ENCODE data around the gene OR10H5. TPM values are rescaled to one million over a fixed set of nuclear protein-coding genes. Genes with fewer than 3 reads are reported as not detected.

OR10H5 gene
- total RNA-seq, 1 experiment from 2014 or later = not detected

DNA sequence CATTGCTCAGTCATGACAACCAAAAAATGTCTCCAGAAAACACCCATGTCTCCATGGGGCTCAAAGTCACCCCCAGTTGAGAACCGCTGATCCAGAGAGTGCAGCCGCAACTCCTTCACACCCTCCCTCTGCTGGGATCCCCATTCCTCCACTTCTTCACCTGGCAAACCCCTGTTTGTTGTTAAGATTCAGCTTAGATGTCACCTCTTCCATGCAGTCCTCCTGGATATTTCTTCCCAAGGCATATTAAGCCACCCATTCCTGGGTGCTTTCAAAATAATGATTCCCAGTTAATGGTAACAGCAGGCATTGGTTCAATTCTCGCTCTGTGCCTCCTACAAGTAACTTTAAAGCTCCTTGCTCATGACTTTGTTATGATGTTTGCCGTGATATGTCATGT lies 24.0 kb downstream of the OR10H5 start:
- DNase-seq (ENCODE audit: low read depth, low spot score) (no peak), ATAC-seq (no peak)
- Histone ChIP-seq H3K27ac (ENCODE audit: low read length) (no peak overlapping the region), H3K27me3 (ENCODE audit: control insufficient read depth, insufficient read depth, low read length) (no peaks in the 10 kb centered on the region; the same call in 1 of the 2 replicates), H3K4me1 (ENCODE audit: control insufficient read depth, insufficient read depth, low read length) (no peaks in the 10 kb centered on the region), H3K4me3 (ENCODE audit: low read depth in 2 of 2, low read length in 2 of 2) (no peak overlapping the region), H3K36me3 (ENCODE audit: control insufficient read depth, insufficient read depth, low read length) (no peaks in the 10 kb centered on the region), H3K9me3 (ENCODE audit: control insufficient read depth, insufficient read depth, low read depth, low read length) (no peaks in the 10 kb centered on the region)
- TF ChIP-seq REST (IDR thresholded peaks at IDR 0.05; ENCODE audit: insufficient read depth in 1 of 2, low read depth in 2 of 2, low read length in 1 of 2) (no peak), SIN3A (IDR thresholded peaks at IDR 0.05; ENCODE audit: borderline replicate concordance, insufficient read depth, low read depth, low read length) (no peak), POLR2AphosphoS5 (IDR thresholded peaks at IDR 0.05; ENCODE audit: low read depth, low read length) (no peak), TCF7L2 (IDR thresholded peaks at IDR 0.05; ENCODE audit: low read depth, low read length) (no peak)
- TF ChIP-seq, protein P1, sequence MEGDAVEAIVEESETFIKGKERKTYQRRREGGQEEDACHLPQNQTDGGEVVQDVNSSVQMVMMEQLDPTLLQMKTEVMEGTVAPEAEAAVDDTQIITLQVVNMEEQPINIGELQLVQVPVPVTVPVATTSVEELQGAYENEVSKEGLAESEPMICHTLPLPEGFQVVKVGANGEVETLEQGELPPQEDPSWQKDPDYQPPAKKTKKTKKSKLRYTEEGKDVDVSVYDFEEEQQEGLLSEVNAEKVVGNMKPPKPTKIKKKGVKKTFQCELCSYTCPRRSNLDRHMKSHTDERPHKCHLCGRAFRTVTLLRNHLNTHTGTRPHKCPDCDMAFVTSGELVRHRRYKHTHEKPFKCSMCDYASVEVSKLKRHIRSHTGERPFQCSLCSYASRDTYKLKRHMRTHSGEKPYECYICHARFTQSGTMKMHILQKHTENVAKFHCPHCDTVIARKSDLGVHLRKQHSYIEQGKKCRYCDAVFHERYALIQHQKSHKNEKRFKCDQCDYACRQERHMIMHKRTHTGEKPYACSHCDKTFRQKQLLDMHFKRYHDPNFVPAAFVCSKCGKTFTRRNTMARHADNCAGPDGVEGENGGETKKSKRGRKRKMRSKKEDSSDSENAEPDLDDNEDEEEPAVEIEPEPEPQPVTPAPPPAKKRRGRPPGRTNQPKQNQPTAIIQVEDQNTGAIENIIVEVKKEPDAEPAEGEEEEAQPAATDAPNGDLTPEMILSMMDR (IDR thresholded peaks at IDR 0.05) = no peak
- ChIA-PET POLR2A (no interaction called here), CTCF (no interaction called here)
- in situ Hi-C loops (cut with HindIII; ENCODE audit: low pct_unique_long_range_greater_than_20kb, low sequenced_read_pairs) (no loop called here), intact Hi-C loops (cut with micrococcal nuclease; ENCODE audit: unreplicated experiment) (no loop called here)
- BruUV-seq (replicated peaks) = no TSS peak

GRCh38 chr19:15812060-15812722 lies 24.7 kb downstream of the OR10H5 start:
- intact Hi-C loops (cut with micrococcal nuclease; ENCODE audit: unreplicated experiment) = no loop called here

More at GRCh38 chr19:15812060-15812722, 24.7 kb downstream of the OR10H5 start:
- no TSS peak for BruUV-seq (replicated peaks)
- H3K4me1 ChIP-seq (ENCODE audit: control insufficient read depth, insufficient read depth, low read length) = no peaks in the 10 kb centered on the region
- POLR2A ChIA-PET = no interaction called here
- no peak overlapping the region for H3K27ac ChIP-seq (ENCODE audit: low read length)
- ATAC-seq (no peak), DNase-seq (ENCODE audit: low read depth, low spot score) (no peak)
- no peaks in the 10 kb centered on the region for H3K9me3 ChIP-seq (ENCODE audit: control insufficient read depth, insufficient read depth, low read depth, low read length)
- no peaks in the 10 kb centered on the region for H3K36me3 ChIP-seq (ENCODE audit: control insufficient read depth, insufficient read depth, low read length)
- in situ Hi-C loops (cut with HindIII; ENCODE audit: low pct_unique_long_range_greater_than_20kb, low sequenced_read_pairs) = no loop called here
- TF ChIP-seq REST (IDR thresholded peaks at IDR 0.05; ENCODE audit: insufficient read depth in 1 of 2, low read depth in 2 of 2, low read length in 1 of 2) (no peak), POLR2AphosphoS5 (IDR thresholded peaks at IDR 0.05; ENCODE audit: low read depth, low read length) (no peak), SIN3A (IDR thresholded peaks at IDR 0.05; ENCODE audit: borderline replicate concordance, insufficient read depth, low read depth, low read length) (no peak), TCF7L2 (IDR thresholded peaks at IDR 0.05; ENCODE audit: low read depth, low read length) (no peak)
- TF ChIP-seq, protein P1 (IDR thresholded peaks at IDR 0.05) = no peak
- CTCF ChIA-PET = no interaction called here
- H3K27me3 ChIP-seq (ENCODE audit: control insufficient read depth, insufficient read depth, low read length) = no peaks in the 10 kb centered on the region; the same call in 1 of the 2 replicates
- H3K4me3 ChIP-seq (ENCODE audit: low read depth in 2 of 2, low read length in 2 of 2) = no peak overlapping the region

All from Panc1 (cell line).